Chondrocyte (in vitro differentiated cells): ENCODE results near the gene GATB. TPM values are rescaled to one million over a fixed set of nuclear protein-coding genes. Genes with fewer than 3 reads are reported as not detected.

ENCODE experiments used
- DNase-seq: peaks from one replicate; pipeline ENCODE4 v3.0.0; 2021; ENCODE audit warnings: mixed read lengths, low spot score
- H3K27ac Mint-ChIP-seq: one replicate; pipeline ENCODE4 v1.8.0; 2021; ENCODE audit warnings: mild to moderate bottlenecking, moderate library complexity, mixed read lengths; ENCODE audit not compliant: unreplicated experiment
- H3K27me3 Mint-ChIP-seq: 2 replicates; pipeline ENCODE4 v1.8.0; 2021; ENCODE audit warnings: low read depth, mixed read lengths
- H3K36me3 Mint-ChIP-seq: 2 replicates; pipeline ENCODE4 v1.8.0; 2021; ENCODE audit warnings: low read depth, mixed read lengths
- H3K4me1 Mint-ChIP-seq: 2 replicates; pipeline ENCODE4 v1.8.0; 2021; ENCODE audit warnings: low read depth, mild to moderate bottlenecking, mixed read lengths
- H3K4me3 Mint-ChIP-seq: one replicate; pipeline ENCODE4 v1.8.0; 2021; ENCODE audit warnings: mild to moderate bottlenecking, moderate library complexity, mixed read lengths; ENCODE audit not compliant: unreplicated experiment
- H3K9me3 Mint-ChIP-seq: 2 replicates; pipeline ENCODE4 v1.8.0; 2021; ENCODE audit warnings: low read depth, mixed read lengths
- long read RNA-seq: library from polyadenylated mRNA; stranded (forward); transcript quantifications from one replicate; pipeline ENCODE4 v2.0.0, GENCODE V29; 2021
- total RNA-seq: library from RNA; stranded (reverse); gene quantifications from 3 replicates; pipeline ENCODE4 v1.2.1, GENCODE V29; 2021
- TF ChIP-seq, protein P1 (sequence below): fragments of 200-600 bp; sonication (generic); IDR thresholded peaks from 2 replicates; pipeline ENCODE4 v1.5.0; 2021; ENCODE audit warnings: antibody characterized with exemption, mild to moderate bottlenecking, moderate library complexity

The GATB gene, protein sequence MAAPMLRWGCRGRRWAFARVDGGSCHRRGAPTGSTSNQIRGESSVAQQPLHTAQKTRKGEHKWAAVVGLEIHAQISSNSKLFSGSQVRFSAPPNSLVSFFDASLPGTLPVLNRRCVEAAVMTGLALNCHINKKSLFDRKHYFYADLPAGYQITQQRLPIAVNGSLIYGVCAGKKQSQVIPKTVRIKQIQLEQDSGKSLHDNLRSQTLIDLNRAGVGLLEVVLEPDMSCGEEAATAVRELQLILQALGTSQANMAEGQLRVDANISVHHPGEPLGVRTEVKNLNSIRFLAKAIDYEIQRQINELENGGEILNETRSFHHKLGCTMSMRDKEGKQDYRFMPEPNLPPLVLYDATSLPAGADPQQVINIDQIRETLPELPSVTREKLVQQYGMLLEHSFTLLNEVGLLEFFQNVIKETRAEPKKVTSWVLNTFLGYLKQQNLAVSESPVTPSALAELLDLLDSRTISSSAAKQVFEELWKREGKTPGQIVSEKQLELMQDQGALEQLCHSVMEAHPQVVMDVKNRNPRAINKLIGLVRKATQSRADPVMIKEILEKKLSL
- total RNA-seq = 9.2 to 13.0 TPM (median 10.2 TPM) in 3 replicates
- long read RNA-seq, transcript GATB-201 (13 exons, 2,385 nt) = major isoform, 13 of 16 reads
- long read RNA-seq, partial matches to known transcripts = 2 of 16 reads
- long read RNA-seq, other reads (novel, unspliced or antisense) = 1 of 16 reads

DNA sequence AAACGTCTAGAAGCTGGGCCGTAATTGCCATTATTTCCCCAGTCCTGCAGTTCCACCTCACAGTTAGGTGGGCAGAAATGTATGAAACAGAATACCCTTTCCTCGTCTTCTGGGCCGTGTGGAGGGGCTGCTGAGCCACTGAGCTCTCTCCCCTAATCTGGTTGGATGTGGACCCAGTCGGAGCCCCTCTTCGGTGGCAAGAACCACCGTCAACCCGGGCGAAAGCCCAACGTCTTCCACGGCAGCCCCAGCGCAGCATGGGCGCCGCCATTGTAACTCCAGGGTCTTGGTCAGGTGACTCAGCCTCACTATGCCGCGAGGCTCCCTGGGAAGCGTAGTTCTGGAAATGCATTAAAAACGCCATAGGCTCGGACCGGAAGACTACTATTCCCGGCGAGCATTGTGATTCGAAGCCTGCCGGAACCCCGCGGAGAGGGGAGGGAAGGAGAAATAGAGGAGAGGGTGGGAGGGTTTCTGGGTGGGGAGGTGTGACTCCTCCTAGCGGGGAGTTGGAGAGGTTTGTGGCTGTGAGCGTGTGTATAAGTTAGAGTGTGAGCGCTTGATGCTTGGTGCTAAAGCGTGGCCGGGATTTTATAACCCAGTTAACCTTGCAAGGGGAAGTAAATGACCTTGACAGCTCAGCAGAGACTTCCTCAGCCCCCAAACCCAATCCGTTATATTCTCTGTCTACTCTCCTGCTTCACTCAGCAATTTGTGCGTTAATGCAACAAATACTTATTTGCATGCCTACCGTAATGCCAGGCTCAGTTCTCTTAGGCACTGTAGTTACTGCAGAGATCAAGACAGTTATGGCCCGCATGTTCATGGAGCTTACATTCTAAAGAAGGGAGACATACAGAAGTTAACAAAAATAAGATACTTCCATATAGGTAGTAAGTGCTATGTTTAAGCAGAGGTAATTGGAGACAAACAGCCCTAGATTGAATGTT is at the start of gene GATB:
GATB (minus strand) TSS at position 296 of the 950 bp plus-strand sequence; CDS start at position 271, 25 bp downstream.
- Mint-ChIP-seq H3K27me3 (peaks cover 20% of the 10 kb centered on the region), H3K27ac (peak within 1 kb of the TSS; percentile 99), H3K4me1 (peaks cover 13% of the 10 kb centered on the region), H3K4me3 (peak within 1 kb of the TSS; percentile 93), H3K9me3 (no peaks in the 10 kb centered on the region), H3K36me3 (peaks cover 1% of the 10 kb centered on the region)
- TF ChIP-seq, protein P1, sequence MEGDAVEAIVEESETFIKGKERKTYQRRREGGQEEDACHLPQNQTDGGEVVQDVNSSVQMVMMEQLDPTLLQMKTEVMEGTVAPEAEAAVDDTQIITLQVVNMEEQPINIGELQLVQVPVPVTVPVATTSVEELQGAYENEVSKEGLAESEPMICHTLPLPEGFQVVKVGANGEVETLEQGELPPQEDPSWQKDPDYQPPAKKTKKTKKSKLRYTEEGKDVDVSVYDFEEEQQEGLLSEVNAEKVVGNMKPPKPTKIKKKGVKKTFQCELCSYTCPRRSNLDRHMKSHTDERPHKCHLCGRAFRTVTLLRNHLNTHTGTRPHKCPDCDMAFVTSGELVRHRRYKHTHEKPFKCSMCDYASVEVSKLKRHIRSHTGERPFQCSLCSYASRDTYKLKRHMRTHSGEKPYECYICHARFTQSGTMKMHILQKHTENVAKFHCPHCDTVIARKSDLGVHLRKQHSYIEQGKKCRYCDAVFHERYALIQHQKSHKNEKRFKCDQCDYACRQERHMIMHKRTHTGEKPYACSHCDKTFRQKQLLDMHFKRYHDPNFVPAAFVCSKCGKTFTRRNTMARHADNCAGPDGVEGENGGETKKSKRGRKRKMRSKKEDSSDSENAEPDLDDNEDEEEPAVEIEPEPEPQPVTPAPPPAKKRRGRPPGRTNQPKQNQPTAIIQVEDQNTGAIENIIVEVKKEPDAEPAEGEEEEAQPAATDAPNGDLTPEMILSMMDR = peak; percentile 79
- peak; percentile 93 for DNase-seq

DNA sequence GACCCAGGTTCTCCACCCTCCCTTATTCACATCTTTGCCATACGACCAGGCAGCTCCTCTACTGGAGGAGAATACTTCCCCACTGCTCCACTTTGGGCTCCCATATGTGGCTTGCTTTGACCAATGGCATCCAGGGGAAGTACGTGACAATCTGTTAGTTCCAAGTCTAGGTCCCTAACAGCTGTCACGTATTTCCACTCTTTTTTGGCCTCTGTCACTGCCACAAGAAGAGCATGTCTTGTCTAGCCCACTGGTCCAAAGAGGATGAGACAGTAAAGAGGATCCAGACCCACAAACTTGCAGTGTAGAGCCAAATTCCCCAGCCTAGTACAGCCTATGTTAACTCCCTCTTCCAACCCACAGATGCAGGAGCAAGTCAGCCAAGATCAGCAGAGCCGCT is 49.7 kb upstream of the GATB start:
- no peak for DNase-seq
- H3K4me1 Mint-ChIP-seq = peaks cover 25% of the 10 kb centered on the region
- no peak overlapping the region for H3K27ac Mint-ChIP-seq
- TF ChIP-seq, protein P1 = no peak
- no peaks in the 10 kb centered on the region for H3K36me3 Mint-ChIP-seq
- no peaks in the 10 kb centered on the region for H3K9me3 Mint-ChIP-seq
- H3K27me3 Mint-ChIP-seq = no peaks in the 10 kb centered on the region
- H3K4me3 Mint-ChIP-seq = no peak overlapping the region

DNA sequence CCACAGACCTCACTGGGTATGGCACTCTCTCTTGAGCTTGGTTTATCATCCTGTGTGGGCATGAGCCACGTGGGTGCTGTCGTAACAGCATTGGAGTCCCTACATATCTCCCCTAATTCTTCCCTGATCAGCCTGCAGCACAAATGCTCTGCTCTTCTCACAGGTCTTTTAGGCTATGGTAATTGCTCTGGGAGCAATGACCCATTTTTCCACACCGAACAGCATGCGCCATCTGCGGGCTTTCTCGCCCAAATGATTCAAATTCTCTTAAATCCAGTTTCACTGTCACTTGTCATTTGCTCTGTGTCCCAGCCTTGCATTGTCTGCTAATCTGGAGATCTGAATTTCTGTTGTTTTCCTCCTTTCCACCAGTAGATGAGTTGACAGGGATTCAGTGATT is 48.9 kb upstream of the GATB start:
- Mint-ChIP-seq H3K27me3 (no peaks in the 10 kb centered on the region), H3K27ac (no peak overlapping the region), H3K9me3 (no peaks in the 10 kb centered on the region), H3K4me1 (peaks cover 30% of the 10 kb centered on the region), H3K36me3 (no peaks in the 10 kb centered on the region), H3K4me3 (no peak overlapping the region)
- DNase-seq = no peak
- TF ChIP-seq, protein P1 = no peak

DNA sequence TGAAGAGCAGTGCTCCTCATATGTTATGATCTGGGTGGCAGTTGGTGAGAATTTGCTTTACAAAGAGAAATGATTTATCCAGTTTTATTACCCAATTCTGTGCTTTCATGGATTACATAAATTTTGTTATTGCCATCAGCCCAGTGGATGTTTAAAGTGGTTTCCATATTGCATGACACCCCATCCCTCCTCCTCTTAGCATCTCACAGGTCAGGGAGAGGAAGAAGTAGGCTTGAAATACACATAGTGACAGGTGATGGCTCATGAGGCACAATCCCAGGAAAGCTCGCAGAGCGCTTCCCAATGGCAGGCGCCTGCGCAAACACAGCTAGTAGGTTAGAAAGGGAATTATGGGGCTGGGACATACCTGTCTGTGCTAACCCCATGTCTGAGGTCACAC is 47.7 kb upstream of the GATB start:
- Mint-ChIP-seq H3K27ac (no peak overlapping the region), H3K4me1 (peaks cover 35% of the 10 kb centered on the region), H3K9me3 (no peaks in the 10 kb centered on the region), H3K4me3 (no peak overlapping the region), H3K27me3 (no peaks in the 10 kb centered on the region), H3K36me3 (no peaks in the 10 kb centered on the region)
- TF ChIP-seq, protein P1 = no peak
- DNase-seq = no peak
